H9 (cell line): ENCODE results near the gene SORBS1. TPM values are rescaled to one million over a fixed set of nuclear protein-coding genes. Genes with fewer than 3 reads are reported as not detected.

Source experiments
- DNase-seq: peaks from one replicate; pipeline ENCODE4 v3.0.0-alpha.2; 2017
- H2AFZ ChIP-seq: one replicate; pipeline ENCODE4 v1.6.1; 2013; ENCODE audit warnings: mild to moderate bottlenecking, low read length, control low read depth, moderate library complexity
- H2AK5ac ChIP-seq: 2 replicates; pipeline ENCODE4 v1.6.1; 2013; ENCODE audit warnings: low read length, control low read depth, mixed read lengths; ENCODE audit not compliant: insufficient read length
- H2BK120ac ChIP-seq: one replicate; pipeline ENCODE4 v1.6.1; 2013; ENCODE audit warnings: low read depth, mild to moderate bottlenecking, low read length, control low read depth, inconsistent platforms; ENCODE audit not compliant: poor library complexity, severe bottlenecking
- H2BK12ac ChIP-seq: 2 replicates; pipeline ENCODE4 v1.6.1; 2013; ENCODE audit warnings: low read length, control low read depth, mixed read lengths, low read depth; ENCODE audit not compliant: insufficient read length
- H2BK15ac ChIP-seq: 2 replicates; pipeline ENCODE4 v1.6.1; 2013; ENCODE audit warnings: low read depth, low read length, control low read depth
- H2BK20ac ChIP-seq: one replicate; pipeline ENCODE4 v1.6.1; 2013; ENCODE audit warnings: low read depth, mild to moderate bottlenecking, low read length, control low read depth, inconsistent platforms; ENCODE audit not compliant: poor library complexity, severe bottlenecking
- H2BK5ac ChIP-seq: 2 replicates; pipeline ENCODE4 v1.6.1; 2013; ENCODE audit warnings: low read length, control low read depth, mixed read lengths; ENCODE audit not compliant: insufficient read length
- H3K14ac ChIP-seq: 2 replicates; pipeline ENCODE4 v1.6.1; 2013; ENCODE audit warnings: low read length, control low read depth; ENCODE audit not compliant: insufficient read depth
- H3K18ac ChIP-seq: 2 replicates; pipeline ENCODE4 v1.6.1; 2013; ENCODE audit warnings: low read depth, mild to moderate bottlenecking, mixed read lengths, low read length, control low read depth; ENCODE audit not compliant: insufficient read length
- H3K23ac ChIP-seq: 2 replicates; pipeline ENCODE4 v1.6.1; 2013; ENCODE audit warnings: low read length, control low read depth, mixed read lengths, low read depth; ENCODE audit not compliant: insufficient read length
- H3K23me2 ChIP-seq: 2 replicates; pipeline ENCODE4 v1.6.1; 2013; ENCODE audit warnings: low read depth, mild to moderate bottlenecking, mixed read lengths, low read length, control low read depth; ENCODE audit not compliant: insufficient read length, poor library complexity, severe bottlenecking
- H3K27ac ChIP-seq: 2 replicates; pipeline ENCODE4 v1.5.1; 2013; ENCODE audit warnings: low read length, control low read depth, mixed read lengths, low read depth; ENCODE audit not compliant: insufficient read length
- H3K27me3 ChIP-seq: 2 replicates; pipeline ENCODE4 v1.6.1; 2013; ENCODE audit warnings: low read length, control low read depth, inconsistent platforms; ENCODE audit not compliant: insufficient read depth
- H3K4ac ChIP-seq: 2 replicates; pipeline ENCODE4 v1.6.1; 2013; ENCODE audit warnings: low read depth, mild to moderate bottlenecking, control low read depth, inconsistent platforms, low read length, moderate library complexity
- H3K4me1 ChIP-seq: 2 replicates; pipeline ENCODE4 v1.6.1; 2013; ENCODE audit warnings: low read length, control low read depth, inconsistent platforms; ENCODE audit not compliant: insufficient read depth
- H3K4me2 ChIP-seq: 2 replicates; pipeline ENCODE4 v1.6.1; 2013; ENCODE audit warnings: low read length, control low read depth, mixed read lengths; ENCODE audit not compliant: insufficient read length, insufficient read depth
- H3K56ac ChIP-seq: 2 replicates; pipeline ENCODE4 v1.6.1; 2013; ENCODE audit warnings: low read depth, mild to moderate bottlenecking, mixed read lengths, low read length, control low read depth; ENCODE audit not compliant: insufficient read length
- H3K79me1 ChIP-seq: 2 replicates; pipeline ENCODE4 v1.6.1; 2013; ENCODE audit warnings: low read depth, mild to moderate bottlenecking, moderate library complexity, low read length, control low read depth, inconsistent platforms; ENCODE audit not compliant: insufficient read depth, poor library complexity, severe bottlenecking
- H3K79me2 ChIP-seq: 2 replicates; pipeline ENCODE4 v1.6.1; 2013; ENCODE audit warnings: low read length, control low read depth, inconsistent platforms; ENCODE audit not compliant: insufficient read depth
- H3K9ac ChIP-seq: 2 replicates; pipeline ENCODE4 v1.6.1; 2013; ENCODE audit warnings: low read length, control low read depth, mixed read lengths; ENCODE audit not compliant: insufficient read length; ENCODE audit errors: extremely low read depth
- H3K9me3 ChIP-seq: one replicate; pipeline ENCODE4 v1.6.1; 2013; ENCODE audit warnings: low read depth, low read length, inconsistent platforms; ENCODE audit not compliant: control insufficient read depth
- H3T11ph ChIP-seq: one replicate; pipeline ENCODE4 v1.6.1; 2013; ENCODE audit warnings: mild to moderate bottlenecking, low read length, control low read depth, inconsistent platforms
- H4K20me1 ChIP-seq: one replicate; pipeline ENCODE4 v1.6.1; 2013; ENCODE audit not compliant: control insufficient read depth, insufficient read length, insufficient read depth
- H4K5ac ChIP-seq: 2 replicates; pipeline ENCODE4 v1.6.1; 2013; ENCODE audit warnings: low read depth, mild to moderate bottlenecking, mixed read lengths, low read length, control low read depth; ENCODE audit not compliant: insufficient read length
- H4K8ac ChIP-seq: replicated peaks from 2 replicates; pipeline ENCODE4 v1.6.1; 2013; ENCODE audit warnings: low read length, control low read depth, mixed read lengths, low read depth; ENCODE audit not compliant: insufficient read length
- H4K91ac ChIP-seq: 2 replicates; pipeline ENCODE4 v1.6.1; 2013; ENCODE audit warnings: low read depth, mild to moderate bottlenecking, moderate library complexity, mixed read lengths, low read length, control low read depth; ENCODE audit not compliant: insufficient read length
- H3K27ac Mint-ChIP-seq, 3 experiments: 2 replicates in 2 of 3; 3 replicates in 1 of 3; pipeline ENCODE4 v1.8.0; 2020 to 2021; ENCODE audit warnings: mixed read lengths in 3 of 3, mild to moderate bottlenecking in 1 of 3, moderate library complexity in 1 of 3
- H3K27me3 Mint-ChIP-seq: 2 replicates; pipeline ENCODE4 v1.8.0; 2021; ENCODE audit warnings: low read depth, mild to moderate bottlenecking, moderate library complexity, mixed read lengths
- H3K36me3 Mint-ChIP-seq, 3 experiments: 2 replicates in 2 of 3; 3 replicates in 1 of 3; pipeline ENCODE4 v1.8.0; 2020 to 2021; ENCODE audit warnings: low read depth in 3 of 3, mixed read lengths in 3 of 3; ENCODE audit not compliant: insufficient read depth in 1 of 3
- H3K4me1 Mint-ChIP-seq, 2 experiments: 2 replicates each; pipeline ENCODE4 v1.8.0; 2020; ENCODE audit warnings: mixed read lengths in 2 of 2
- H3K4me3 Mint-ChIP-seq, 2 experiments: 2 replicates in 1 of 2; 3 replicates in 1 of 2; pipeline ENCODE4 v1.8.0; 2020 to 2021; ENCODE audit warnings: mild to moderate bottlenecking in 2 of 2, mixed read lengths in 2 of 2, moderate library complexity in 1 of 2
- H3K9me3 Mint-ChIP-seq, 2 experiments: 2 replicates in 1 of 2; 3 replicates in 1 of 2; pipeline ENCODE4 v1.8.0; 2020; ENCODE audit warnings: mild to moderate bottlenecking in 2 of 2, mixed read lengths in 2 of 2, moderate library complexity in 1 of 2
- WGBS: extraction: QIAGEN DNeasy Blood & Tissue Kit; methylation state at CpG from one replicate; pipeline ENCODE4 v1.1.7; 2013; ENCODE audit warnings: missing lambda C conversion rate, low lambda C conversion rate, mixed read lengths; ENCODE audit not compliant: insufficient read length; ENCODE audit errors: extremely low coverage; 5-methylcytosine and 5-hydroxymethylcytosine counted together
- total RNA-seq: library from RNA; stranded (reverse); gene quantifications from 2 replicates; pipeline ENCODE4 v1.2.1, GENCODE V29; 2021
- TF ChIP-seq, protein P1 (sequence below): fragments of 200-600 bp; sonication (generic); conservative IDR thresholded peaks from 3 replicates; pipeline ENCODE4 v1.8.0; 2021; ENCODE audit warnings: antibody characterized with exemption, mild to moderate bottlenecking

The SORBS1 gene
- total RNA-seq, 1 experiment from 2014 or later: 24.3 TPM

DNA sequence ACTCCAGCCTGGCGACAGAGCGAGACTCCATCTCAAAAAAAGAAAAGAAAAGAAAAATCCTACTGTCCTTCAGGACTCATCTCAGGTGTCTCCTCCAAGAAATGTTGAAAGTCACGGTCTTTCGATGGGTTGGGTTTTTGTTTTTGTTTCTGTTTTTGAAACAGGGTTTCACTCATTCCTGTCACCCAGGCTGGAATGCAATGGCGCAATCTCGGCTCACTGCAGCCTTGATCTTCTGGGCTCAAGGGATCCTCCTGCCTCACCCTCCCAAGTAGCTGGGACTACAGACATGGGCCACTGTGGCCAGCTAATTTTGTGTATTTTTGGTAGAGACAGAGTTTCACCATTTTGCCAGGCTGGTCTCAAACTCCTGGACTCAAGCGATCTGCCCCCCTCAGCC lies 3.1 kb upstream of the SORBS1 start:
- H3K9me3 Mint-ChIP-seq: peaks cover 0 to 2% of the 10 kb centered on the region in 2 experiments; a peak in 1 of 5 replicates
- H2AFZ ChIP-seq: no peak overlapping the region
- H4K20me1 ChIP-seq: no peaks in the 10 kb centered on the region
- no peak overlapping the region for H2BK12ac ChIP-seq
- peaks cover 16% of the 10 kb centered on the region for H3K23me2 ChIP-seq
- DNase-seq: no peak
- no peak overlapping the region for H4K5ac ChIP-seq
- H2BK20ac ChIP-seq: no peak overlapping the region
- no peak overlapping the region for H3K18ac ChIP-seq
- H3K14ac ChIP-seq: no peak overlapping the region
- H3K4me3 Mint-ChIP-seq: no peak overlapping the region
- H3K36me3 Mint-ChIP-seq: no peaks in the 10 kb centered on the region
- H3K9ac ChIP-seq: no peak overlapping the region
- no peak overlapping the region for H3T11ph ChIP-seq
- no peak overlapping the region for H4K8ac ChIP-seq
- H2BK120ac ChIP-seq: no peak overlapping the region
- H3K56ac ChIP-seq: no peak overlapping the region
- no peaks in the 10 kb centered on the region for H3K27me3 ChIP-seq
- H3K79me2 ChIP-seq: no peaks in the 10 kb centered on the region
- peaks cover 7% of the 10 kb centered on the region for H3K27me3 Mint-ChIP-seq
- no peak overlapping the region for H2AK5ac ChIP-seq
- no peak overlapping the region for H3K23ac ChIP-seq
- WGBS: no CpG with 5 or more reads among the region's 7 CpGs
- peaks cover 11 to 21% of the 10 kb centered on the region in 2 experiments for H3K4me1 Mint-ChIP-seq
- H3K27ac Mint-ChIP-seq: no peak overlapping the region
- no peak overlapping the region for H2BK15ac ChIP-seq
- H3K4me2 ChIP-seq: no peak overlapping the region
- H3K4ac ChIP-seq: no peak overlapping the region
- H4K91ac ChIP-seq: no peak overlapping the region
- H3K9me3 ChIP-seq: no peaks in the 10 kb centered on the region
- TF ChIP-seq, protein P1, sequence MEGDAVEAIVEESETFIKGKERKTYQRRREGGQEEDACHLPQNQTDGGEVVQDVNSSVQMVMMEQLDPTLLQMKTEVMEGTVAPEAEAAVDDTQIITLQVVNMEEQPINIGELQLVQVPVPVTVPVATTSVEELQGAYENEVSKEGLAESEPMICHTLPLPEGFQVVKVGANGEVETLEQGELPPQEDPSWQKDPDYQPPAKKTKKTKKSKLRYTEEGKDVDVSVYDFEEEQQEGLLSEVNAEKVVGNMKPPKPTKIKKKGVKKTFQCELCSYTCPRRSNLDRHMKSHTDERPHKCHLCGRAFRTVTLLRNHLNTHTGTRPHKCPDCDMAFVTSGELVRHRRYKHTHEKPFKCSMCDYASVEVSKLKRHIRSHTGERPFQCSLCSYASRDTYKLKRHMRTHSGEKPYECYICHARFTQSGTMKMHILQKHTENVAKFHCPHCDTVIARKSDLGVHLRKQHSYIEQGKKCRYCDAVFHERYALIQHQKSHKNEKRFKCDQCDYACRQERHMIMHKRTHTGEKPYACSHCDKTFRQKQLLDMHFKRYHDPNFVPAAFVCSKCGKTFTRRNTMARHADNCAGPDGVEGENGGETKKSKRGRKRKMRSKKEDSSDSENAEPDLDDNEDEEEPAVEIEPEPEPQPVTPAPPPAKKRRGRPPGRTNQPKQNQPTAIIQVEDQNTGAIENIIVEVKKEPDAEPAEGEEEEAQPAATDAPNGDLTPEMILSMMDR: no peak
- H2BK5ac ChIP-seq: no peak overlapping the region
- H3K79me1 ChIP-seq: no peaks in the 10 kb centered on the region
- H3K27ac ChIP-seq: no peak overlapping the region
- peaks cover 4% of the 10 kb centered on the region for H3K4me1 ChIP-seq
